Endothelial cell of umbilical vein (primary cell): ENCODE measurements around the gene CRISP3. TPM values are rescaled to one million over a fixed set of nuclear protein-coding genes. Genes with fewer than 3 reads are reported as not detected.

Experiments used
- BruUV-seq: library from RNA; stranded (reverse); fragments of 400-500 nt; replicated peaks from 2 replicates; lab custom pipeline; 2021; lab: Mats Ljungman, UMichigan
- CTCF ChIA-PET: fragments of 300-600, 350-600 bp; sonication (Branson Sonifier 250); formaldehyde crosslinking; loops from one replicate; lab custom pipeline; 2021; ENCODE audit warnings: antibody characterized with exemption, inconsistent platforms; lab: Charles Lee
- POLR2A ChIA-PET: fragments of 300-600, 350-600 bp; sonication (Branson Sonifier 250); formaldehyde crosslinking; loops from one replicate; lab custom pipeline; 2021; ENCODE audit warnings: antibody characterized with exemption, inconsistent platforms; lab: Charles Lee
- DNase-seq: peaks from one replicate; pipeline ENCODE4 v3.0.0-alpha.2; 2011; ENCODE audit warnings: low read depth, low spot score
- FAIRE-seq: peaks from 2 replicates; lab custom pipeline; 2011; peaks lifted over from hg19 to GRCh38; lab: Jason Lieb, UNC
- H2AFZ ChIP-seq: 2 replicates; pipeline ENCODE4 v1.6.0; 2012; ENCODE audit warnings: low read depth, low read length, control low read depth, inconsistent platforms
- H3K27ac ChIP-seq: 2 replicates; pipeline ENCODE4 v1.5.1; 2011; ENCODE audit warnings: low read depth, mild to moderate bottlenecking, control low read depth, low read length, moderate library complexity; ENCODE audit not compliant: insufficient read depth
- H3K27me3 ChIP-seq, 2 experiments: 2 replicates each; pipeline versions ENCODE4 v1.6.0 to v1.6.1; 2011; ENCODE audit warnings: low read length in 2 of 2, mixed read lengths in 1 of 2; ENCODE audit not compliant: control insufficient read depth in 2 of 2, insufficient read depth in 2 of 2
- H3K36me3 ChIP-seq, 2 experiments: 2 replicates in 1 of 2; 3 replicates in 1 of 2; pipeline ENCODE4 v1.5.1; 2011; ENCODE audit warnings: low read length in 2 of 2, mild to moderate bottlenecking in 1 of 2, moderate library complexity in 1 of 2; ENCODE audit not compliant: control insufficient read depth in 2 of 2, insufficient read depth in 2 of 2; ENCODE audit errors: extremely low read depth in 1 of 2
- H3K4me1 ChIP-seq: 3 replicates; pipeline ENCODE4 v1.5.1; 2011; ENCODE audit warnings: mild to moderate bottlenecking, low read length; ENCODE audit not compliant: control insufficient read depth, insufficient read depth; ENCODE audit errors: extremely low read depth
- H3K4me2 ChIP-seq: 2 replicates; pipeline ENCODE4 v1.6.1; 2011; ENCODE audit warnings: low read length, control low read depth, mixed read lengths; ENCODE audit not compliant: insufficient read depth
- H3K4me3 ChIP-seq, 3 experiments: fragments of 200-600 bp in 1 of 3; sonication (generic), shearing (Covaris generic) in 1 of 3; replicated peaks in 1 of 3; 2 replicates each; pipeline ENCODE4 v1.5.1; 2011 to 2016; ENCODE audit warnings: control low read depth in 3 of 3, low read length in 3 of 3, mild to moderate bottlenecking in 2 of 3, inconsistent platforms in 1 of 3, low read depth in 1 of 3, moderate library complexity in 1 of 3; ENCODE audit not compliant: insufficient read depth in 1 of 3
- H3K79me2 ChIP-seq: 2 replicates; pipeline ENCODE4 v1.6.0; 2012; ENCODE audit warnings: low read length, inconsistent platforms; ENCODE audit not compliant: control insufficient read depth, insufficient read depth
- H3K9ac ChIP-seq: replicated peaks from 2 replicates; pipeline ENCODE3; 2011; ENCODE audit warnings: low read length, control low read depth; ENCODE audit not compliant: insufficient read depth; ENCODE audit errors: extremely low read depth
- H3K9me1 ChIP-seq: replicated peaks from 3 replicates; pipeline ENCODE4 v1.6.0; 2011; ENCODE audit warnings: mild to moderate bottlenecking, low read length; ENCODE audit not compliant: control insufficient read depth, insufficient read depth; ENCODE audit errors: extremely low read depth
- H3K9me3 ChIP-seq: replicated peaks from 2 replicates; pipeline ENCODE4 v1.5.1; 2012; ENCODE audit warnings: low read length, inconsistent platforms; ENCODE audit not compliant: control insufficient read depth, insufficient read depth
- H4K20me1 ChIP-seq: replicated peaks from 2 replicates; pipeline ENCODE3; 2011; ENCODE audit warnings: mild to moderate bottlenecking, low read length; ENCODE audit not compliant: control insufficient read depth, insufficient read depth; ENCODE audit errors: extremely low read depth
- CTCF ChIP-seq, 2 donors: IDR thresholded peaks; 1 replicate in 1 of 2; 2 replicates in 1 of 2; pipeline ENCODE4 v1.5.1; 2011; ENCODE audit warnings: low read length in 2 of 2, mild to moderate bottlenecking in 2 of 2, moderate library complexity in 2 of 2, control low read depth in 1 of 2, inconsistent platforms in 1 of 2, low read depth in 1 of 2; ENCODE audit not compliant: insufficient read depth in 1 of 2; ENCODE audit errors: extremely low read depth in 1 of 2
- EZH2 ChIP-seq: IDR thresholded peaks from 2 replicates; pipeline ENCODE4 v1.6.1; 2012; ENCODE audit warnings: borderline replicate concordance, low read depth, mild to moderate bottlenecking, moderate library complexity, low read length, inconsistent platforms; ENCODE audit not compliant: severe bottlenecking
- FOS ChIP-seq: IDR thresholded peaks from 2 replicates; pipeline ENCODE4 v1.6.1; 2011; ENCODE audit warnings: mild to moderate bottlenecking, low read length, moderate library complexity, borderline replicate concordance; ENCODE audit not compliant: insufficient read depth
- GATA2 ChIP-seq: IDR thresholded peaks from 2 replicates; pipeline ENCODE4 v1.7.0; 2011; ENCODE audit warnings: low read depth, mild to moderate bottlenecking, moderate library complexity, mixed read lengths, low read length; ENCODE audit not compliant: insufficient read length, insufficient read depth
- JUN ChIP-seq: IDR thresholded peaks from 2 replicates; pipeline ENCODE4 v1.6.1; 2011; ENCODE audit warnings: borderline replicate concordance, low read depth; ENCODE audit not compliant: insufficient read length, insufficient read depth
- MAX ChIP-seq: IDR thresholded peaks from 2 replicates; pipeline ENCODE4 v1.6.1; 2011; ENCODE audit not compliant: insufficient read depth, insufficient read length
- MYC ChIP-seq: IDR thresholded peaks from one replicate; pipeline ENCODE4 v1.6.1; 2011; ENCODE audit warnings: mild to moderate bottlenecking, low read depth, low read length
- POLR2A ChIP-seq: IDR thresholded peaks from 2 replicates; pipeline ENCODE4 v1.6.1; 2012; ENCODE audit warnings: low read depth, mild to moderate bottlenecking, control low read depth, low read length
- POLR2AphosphoS5 ChIP-seq: IDR thresholded peaks from 2 replicates; pipeline ENCODE4 v1.6.1; 2012; ENCODE audit warnings: low read depth, mild to moderate bottlenecking, control low read depth, low read length, moderate library complexity; ENCODE audit not compliant: insufficient read depth
- dilution Hi-C: fragments of 300-500 bp; cut with MboI; formaldehyde crosslinking; loops from one replicate; pipeline ENCODE4 v1.15.0; 2019; ENCODE audit warnings: low sequenced_read_pairs; ENCODE audit not compliant: extremely low pct_ligation_motif_present
- intact Hi-C: fragments of 100-400 bp; cut with micrococcal nuclease; formaldehyde crosslinking; loops from one replicate; pipeline ENCODE4 v1.10.0; 2022
- polyA plus RNA-seq, 4 experiments: library from polyadenylated mRNA; depleted of rRNA in 3 of 4; stranded (reverse) in 3 of 4; unstranded in 1 of 4; fragments of >200 nt; gene quantifications; 2 replicates each; pipeline versions ENCODE4 v1.2.1 to v1.2.3, GENCODE V29; 2011 to 2012; ENCODE audit warnings: missing spikeins in 1 of 4
- total RNA-seq: library from RNA; stranded (reverse); gene quantifications from 2 replicates; pipeline ENCODE4 v1.2.3, GENCODE V29; 2021

The CRISP3 gene
- total and polyA plus RNA-seq, 2 donors (not counting 3 experiments of a cell fraction or from before 2014, with no cell fraction given): not detected

GRCh38 chr6:49782725-49783124 is 38.5 kb upstream of the CRISP3 start:
- Histone ChIP-seq H3K27me3 (no peaks in the 10 kb centered on the region), H3K9ac (no peak overlapping the region), H3K79me2 (no peaks in the 10 kb centered on the region), H4K20me1 (no peaks in the 10 kb centered on the region), H3K27ac (no peak overlapping the region), H3K4me2 (no peak overlapping the region), H3K9me3 (peaks cover 4% of the 10 kb centered on the region), H2AFZ (no peak overlapping the region), H3K4me1 (no peaks in the 10 kb centered on the region), H3K9me1 (no peaks in the 10 kb centered on the region), H3K4me3 (no peak overlapping the region), H3K36me3 (no peaks in the 10 kb centered on the region)
- intact Hi-C loops: no loop called here
- TF ChIP-seq POLR2A (no peak), GATA2 (no peak), MAX (no peak)
- FAIRE-seq (no peak), DNase-seq (no peak)
- POLR2A ChIA-PET: no interaction called here
- no TSS peak for BruUV-seq
- CTCF ChIA-PET: no interaction called here
- dilution Hi-C loops: no loop called here

- CTCF ChIA-PET: no interaction called here
- no peaks in the 10 kb centered on the region for H3K9me1 ChIP-seq
- H3K27ac ChIP-seq: no peak overlapping the region
- H3K4me3 ChIP-seq: no peak overlapping the region
- H3K9me3 ChIP-seq: peaks cover 4% of the 10 kb centered on the region
- no peaks in the 10 kb centered on the region for H4K20me1 ChIP-seq
- H3K4me1 ChIP-seq: no peaks in the 10 kb centered on the region
- no peaks in the 10 kb centered on the region for H3K79me2 ChIP-seq
- H3K9ac ChIP-seq: no peak overlapping the region
- no peaks in the 10 kb centered on the region for H3K27me3 ChIP-seq
- DNase-seq: no peak
- H3K36me3 ChIP-seq: no peaks in the 10 kb centered on the region
- no peak overlapping the region for H2AFZ ChIP-seq
- no TSS peak for BruUV-seq
- no peak overlapping the region for H3K4me2 ChIP-seq
- intact Hi-C loops: no loop called here
- dilution Hi-C loops: no loop called here
- POLR2A ChIA-PET: no interaction called here
- no peak for FAIRE-seq
- TF ChIP-seq FOS: no peak
- no peak for TF ChIP-seq POLR2AphosphoS5
- TF ChIP-seq EZH2: no peak
- TF ChIP-seq GATA2: no peak
- TF ChIP-seq MYC: no peak
- no peak for TF ChIP-seq MAX
- no peak for TF ChIP-seq JUN
- TF ChIP-seq POLR2A: no peak
- TF ChIP-seq CTCF (IDR thresholded peaks at IDR 0.05; ENCODE audit: extremely low read depth in 1 of 2, insufficient read depth in 1 of 2, low read depth in 1 of 2, low read length in 2 of 2): no peak
These were observed 38.1 kb upstream of the CRISP3 start for GRCh38 chr6:49782293-49782692.
